HG03097 (cell line): ENCODE measurements around the gene THADA.

ENCODE experiments used
- ATAC-seq: cut with Tn5 transposase; IDR thresholded peaks from one replicate; pipeline ENCODE4 v1.9.1; 2021; ENCODE audit not compliant: unreplicated experiment, low FRiP score

THADA gene

GRCh38 chr2:43219383-43220228 is 376.2 kb downstream of the THADA start:
- peak; percentile 43 for ATAC-seq

GRCh38 chr2:43218702-43219382 is 377.0 kb downstream of the THADA start:
- ATAC-seq: peak; percentile 23

- ATAC-seq: no peak
Observed at GRCh38 chr2:43218155-43218701, 377.6 kb downstream of the THADA start.

- no peak for ATAC-seq
Observed at GRCh38 chr2:43217228-43218154, 378.3 kb downstream of the THADA start.

- no peak for ATAC-seq
Observed at GRCh38 chr2:43216629-43217028, 379.2 kb downstream of the THADA start.

- no peak for ATAC-seq
Observed at GRCh38 chr2:43215673-43216255, 380.1 kb downstream of the THADA start.

GRCh38 chr2:43214253-43214652 is 381.6 kb downstream of the THADA start:
- no peak for ATAC-seq

- ATAC-seq: no peak
Observed at GRCh38 chr2:43212931-43213330, 382.9 kb downstream of the THADA start.

- ATAC-seq: no peak
Observed at GRCh38 chr2:43212216-43212835, 383.5 kb downstream of the THADA start.

- ATAC-seq: no peak
Observed at GRCh38 chr2:43210467-43211303, 385.2 kb downstream of the THADA start.

GRCh38 chr2:43210125-43210466 is 385.7 kb downstream of the THADA start:
- no peak for ATAC-seq

GRCh38 chr2:43209204-43209717 is 386.6 kb downstream of the THADA start:
- ATAC-seq: no peak

GRCh38 chr2:43207553-43208300 is 388.1 kb downstream of the THADA start:
- ATAC-seq: no peak

- no peak for ATAC-seq
Observed at GRCh38 chr2:43206602-43207001, 389.2 kb downstream of the THADA start.

GRCh38 chr2:43203373-43203772 is 392.5 kb downstream of the THADA start:
- no peak for ATAC-seq

- no peak for ATAC-seq
Observed at GRCh38 chr2:43202289-43202688, 393.5 kb downstream of the THADA start.

GRCh38 chr2:43201497-43201896 is 394.3 kb downstream of the THADA start:
- no peak for ATAC-seq

- ATAC-seq: no peak
Observed at GRCh38 chr2:43201016-43201415, 394.8 kb downstream of the THADA start.
